GM23248 (cell line): ENCODE results near the gene SNRNP27. TPM values are rescaled to one million over a fixed set of nuclear protein-coding genes. Genes with fewer than 3 reads are reported as not detected.
A peak's percentile ranks its signal among the peaks of the same experiment; 100 is the strongest.

Experiments used
- DNase-seq: peaks from one replicate; pipeline ENCODE4 v3.0.0-alpha.2; 2015
- H2AFZ ChIP-seq: fragments of 200-600 bp; sonication (generic); 2 replicates; pipeline ENCODE4 v1.6.1; 2016; ENCODE audit warnings: antibody characterized with exemption
- H3F3A ChIP-seq: fragments of 200-600 bp; sonication (generic); 2 replicates; pipeline ENCODE4 v1.6.1; 2016; ENCODE audit warnings: mild to moderate bottlenecking, antibody characterized with exemption, mixed run types; ENCODE audit not compliant: insufficient read depth
- H3K27ac ChIP-seq: fragments of 200-600 bp; sonication (generic); 2 replicates; pipeline ENCODE4 v1.5.1; 2016; ENCODE audit warnings: mild to moderate bottlenecking
- H3K27me3 ChIP-seq: fragments of 200-600 bp; sonication (generic); replicated peaks from 2 replicates; pipeline ENCODE4 v1.6.1; 2016; ENCODE audit warnings: mild to moderate bottlenecking; ENCODE audit not compliant: insufficient read depth
- H3K36me3 ChIP-seq: fragments of 200-600 bp; sonication (generic); 2 replicates; pipeline ENCODE4 v1.6.1; 2016; ENCODE audit warnings: low read depth, mild to moderate bottlenecking
- H3K4me1 ChIP-seq: fragments of 200-600 bp; sonication (generic); 2 replicates; pipeline ENCODE4 v1.6.1; 2016; ENCODE audit warnings: mild to moderate bottlenecking; ENCODE audit not compliant: insufficient read depth
- H3K4me2 ChIP-seq: fragments of 200-600 bp; sonication (generic); one replicate; pipeline ENCODE4 v1.6.1; 2016; ENCODE audit warnings: mild to moderate bottlenecking; ENCODE audit not compliant: unreplicated experiment
- H3K4me3 ChIP-seq: fragments of 200-600 bp; sonication (generic); 2 replicates; pipeline ENCODE4 v1.5.1; 2016; ENCODE audit warnings: mild to moderate bottlenecking
- H3K79me2 ChIP-seq: fragments of 200-600 bp; sonication (generic); 2 replicates; pipeline ENCODE4 v1.6.1; 2016; ENCODE audit warnings: mild to moderate bottlenecking; ENCODE audit not compliant: insufficient read depth
- H3K9ac ChIP-seq: fragments of 200-600 bp; sonication (generic); 2 replicates; pipeline ENCODE4 v1.6.1; 2016; ENCODE audit warnings: mild to moderate bottlenecking
- H3K9me2 ChIP-seq: fragments of 200-600 bp; sonication (generic); 2 replicates; pipeline ENCODE4 v1.6.1; 2016; ENCODE audit warnings: mixed run types, mild to moderate bottlenecking, moderate library complexity; ENCODE audit not compliant: insufficient read depth
- H3K9me3 ChIP-seq: fragments of 200-600 bp; sonication (generic); one replicate; pipeline ENCODE4 v1.6.1; 2017; ENCODE audit warnings: low read depth
- H4K20me1 ChIP-seq: fragments of 200-600 bp; sonication (generic); 2 replicates; pipeline ENCODE4 v1.6.0; 2016; ENCODE audit not compliant: insufficient read depth
- EZH2 ChIP-seq: fragments of 200-600 bp; sonication (generic); IDR thresholded peaks from 2 replicates; pipeline ENCODE4 v1.6.1; 2018; ENCODE audit warnings: antibody characterized with exemption, mild to moderate bottlenecking; ENCODE audit not compliant: insufficient read depth, poor library complexity, severe bottlenecking
- EZH2phosphoT487 ChIP-seq: fragments of 200-600 bp; sonication (generic); IDR thresholded peaks from 2 replicates; pipeline ENCODE4 v1.6.1; 2018; ENCODE audit warnings: antibody characterized with exemption, moderate library complexity, mild to moderate bottlenecking, low read depth; ENCODE audit not compliant: insufficient read depth
- WGBS, 2 experiments: methylation state at CpG; one replicate each; pipeline ENCODE4 v1.1.6; 2015 to 2017; ENCODE audit warnings: low lambda C conversion rate in 2 of 2, low coverage in 1 of 2; ENCODE audit errors: missing lambda C conversion rate in 2 of 2; 5-methylcytosine and 5-hydroxymethylcytosine counted together
- in situ Hi-C: fragments of 300-500 bp; cut with MboI; formaldehyde crosslinking; loops from 2 replicates; pipeline ENCODE4 v1.15.0; 2020
- polyA plus RNA-seq: library from polyadenylated mRNA; unstranded; fragments of >200 nt; fragmentation: Nextera tagmentation; extraction: Ambion mirVana; gene quantifications from 2 replicates; pipeline ENCODE4 v1.2.1, GENCODE V29; 2016
- total RNA-seq: library from RNA; depleted of rRNA; stranded (reverse); fragments of >200 nt; shearing (Covaris generic); gene quantifications from 2 replicates; pipeline ENCODE4 v1.2.3, GENCODE V29; 2014

SNRNP27 gene
- total and polyA plus RNA-seq, 2 experiments from 2014 or later: 46.8 to 85.9 TPM

DNA sequence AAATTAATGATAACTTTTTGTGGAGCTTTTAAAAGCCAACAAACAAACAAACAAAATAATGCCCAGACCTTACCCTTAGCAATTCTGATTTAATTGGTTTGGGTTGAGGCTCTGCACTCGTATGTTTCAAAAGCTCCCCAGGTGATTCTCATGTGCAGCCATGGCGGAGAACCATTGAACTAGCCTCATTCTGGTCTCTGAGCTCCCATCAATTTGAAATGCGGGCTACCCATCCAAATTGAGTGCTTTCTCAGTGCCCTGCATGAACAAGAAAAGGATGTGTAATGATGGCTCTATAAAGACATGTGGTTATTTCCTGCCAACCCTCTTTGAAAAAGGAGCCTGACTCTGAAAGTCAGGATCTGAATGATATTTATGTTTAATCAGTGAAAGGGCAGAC, 29.4 kb downstream of the SNRNP27 start:
- no peaks in the 10 kb centered on the region for H4K20me1 ChIP-seq
- peaks cover 17% of the 10 kb centered on the region for H3K79me2 ChIP-seq
- no peak overlapping the region for H3K9ac ChIP-seq
- peaks cover 5% of the 10 kb centered on the region for H3F3A ChIP-seq
- no peak for TF ChIP-seq EZH2phosphoT487
- no peak for TF ChIP-seq EZH2
- 87 to 88% methylated on average over 3 of the region's 3 CpGs for WGBS, 2 experiments
- H3K9me3 ChIP-seq: no peaks in the 10 kb centered on the region
- H2AFZ ChIP-seq: no peak overlapping the region
- H3K4me3 ChIP-seq: no peak overlapping the region
- H3K9me2 ChIP-seq: no peaks in the 10 kb centered on the region
- no peak overlapping the region for H3K4me2 ChIP-seq
- H3K4me1 ChIP-seq: peaks cover 4% of the 10 kb centered on the region
- no peaks in the 10 kb centered on the region for H3K27me3 ChIP-seq
- DNase-seq: no peak
- H3K27ac ChIP-seq: no peak overlapping the region
- peaks cover 27% of the 10 kb centered on the region for H3K36me3 ChIP-seq
- in situ Hi-C loops: loop anchor here (25.0 kb wide), 1 partner anchor 339 kb away; the partner anchor contains the start of gene PCYOX1

DNA sequence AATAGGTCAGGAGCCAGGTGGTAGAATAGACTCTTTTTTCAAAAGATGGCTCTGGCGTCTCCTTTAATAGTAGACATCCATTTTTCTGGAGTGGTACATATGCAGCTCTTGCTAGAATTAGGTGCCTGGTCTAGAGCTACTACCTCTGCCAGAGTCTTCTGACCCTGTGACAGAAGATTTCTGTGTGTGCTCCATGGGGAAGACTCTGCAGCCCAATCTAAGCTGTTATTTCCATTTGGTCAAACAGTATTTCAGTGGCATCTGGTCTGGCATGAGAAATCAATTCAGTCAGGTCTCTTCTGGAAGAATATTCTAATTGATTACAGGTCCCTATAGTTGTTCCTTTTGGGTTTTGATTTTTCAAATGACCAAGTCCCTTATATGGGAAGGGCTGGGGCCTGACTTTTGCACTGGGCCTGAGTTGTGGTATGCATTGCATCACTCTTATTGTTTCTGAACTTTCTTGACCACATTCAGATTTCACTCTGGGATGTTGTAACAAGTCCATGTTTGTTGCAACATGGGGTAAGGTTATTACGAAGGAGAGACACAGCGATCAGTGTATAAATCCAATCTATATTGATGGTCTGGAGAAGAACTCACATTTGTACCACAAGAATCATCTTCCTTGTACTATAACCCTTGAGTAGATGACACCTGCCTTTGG, 33.2 kb downstream of the SNRNP27 start:
- 72 to 80% methylated on average over 3 of the region's 3 CpGs for WGBS, 2 experiments
- DNase-seq: peak; percentile 32

DNA sequence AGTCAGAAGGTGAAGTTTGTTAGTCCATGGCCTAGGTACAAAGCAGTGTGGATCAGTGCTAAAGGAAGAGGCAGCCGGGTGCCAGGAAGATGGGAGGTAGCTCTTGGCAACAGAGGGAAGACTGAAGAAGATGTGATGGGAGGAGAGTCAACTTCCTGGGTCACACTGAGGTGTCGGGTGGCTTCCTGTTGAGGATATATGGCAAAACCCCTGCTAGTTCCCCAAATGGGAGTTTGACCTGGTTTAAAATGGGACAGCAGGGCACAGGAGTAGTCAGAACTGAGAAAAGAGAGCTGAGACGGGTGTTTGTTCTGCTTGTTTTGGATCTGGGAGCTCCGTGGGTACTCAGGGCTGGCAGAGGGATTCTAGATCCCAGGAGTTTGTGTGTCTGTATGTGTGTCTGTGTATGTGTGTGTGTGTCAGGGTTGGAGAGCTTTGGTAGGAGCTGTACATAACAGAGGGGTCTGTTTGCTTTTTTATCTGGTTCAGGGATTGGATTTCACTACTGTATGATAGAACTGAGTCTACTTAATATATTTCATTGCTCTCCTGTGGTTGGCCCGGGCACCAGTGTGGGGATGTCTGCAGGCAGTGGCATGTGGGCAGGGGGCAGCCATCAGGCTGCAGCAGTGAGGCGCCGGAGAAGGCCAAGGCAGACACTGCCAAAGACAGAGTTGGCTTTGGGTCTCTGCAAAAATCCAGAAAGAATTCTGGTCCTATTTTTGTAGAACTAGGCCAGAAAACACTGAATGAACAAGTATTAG, 38.3 kb downstream of the SNRNP27 start:
- peaks cover 36% of the 10 kb centered on the region for H3K4me1 ChIP-seq
- peak overlapping the region; percentile 43 for H3K27ac ChIP-seq
- no peaks in the 10 kb centered on the region for H3K9me2 ChIP-seq
- H4K20me1 ChIP-seq: no peaks in the 10 kb centered on the region
- peaks cover 5% of the 10 kb centered on the region; the same call in 1 of the 2 replicates for H3K79me2 ChIP-seq
- in situ Hi-C loops: no loop called here
- no peaks in the 10 kb centered on the region for H3K9me3 ChIP-seq
- 57 to 60% methylated on average over 7 of the region's 7 CpGs for WGBS, 2 experiments
- H3K4me3 ChIP-seq: no peak overlapping the region
- peaks cover 42% of the 10 kb centered on the region for H3F3A ChIP-seq
- H2AFZ ChIP-seq: peak overlapping the region; percentile 54
- no peaks in the 10 kb centered on the region for H3K27me3 ChIP-seq
- 0 out of 2 replicates have a peak overlapping the region, but pooled peaks have one; percentile 21 for H3K9ac ChIP-seq
- DNase-seq: no peak
- no peak for TF ChIP-seq EZH2phosphoT487
- no peak for TF ChIP-seq EZH2
- H3K36me3 ChIP-seq: peaks cover 27% of the 10 kb centered on the region
- H3K4me2 ChIP-seq: no peak overlapping the region

More for the DNA sequence above, 33.2 kb downstream of the SNRNP27 start:
- no peak overlapping the region for H3K9ac ChIP-seq
- H3K4me1 ChIP-seq: peaks cover 6% of the 10 kb centered on the region
- no peaks in the 10 kb centered on the region for H3K9me2 ChIP-seq
- peaks cover 5% of the 10 kb centered on the region; the same call in 1 of the 2 replicates for H3K79me2 ChIP-seq
- TF ChIP-seq EZH2phosphoT487: no peak
- no peak for TF ChIP-seq EZH2
- no peak overlapping the region for H3K4me2 ChIP-seq
- H3K27me3 ChIP-seq: no peaks in the 10 kb centered on the region
- no peak overlapping the region for H3K4me3 ChIP-seq
- no peaks in the 10 kb centered on the region for H3K9me3 ChIP-seq
- no peaks in the 10 kb centered on the region for H4K20me1 ChIP-seq
- no peak overlapping the region for H2AFZ ChIP-seq
- H3K36me3 ChIP-seq: peaks cover 21% of the 10 kb centered on the region
- peaks cover 10% of the 10 kb centered on the region; the same call in 1 of the 2 replicates for H3F3A ChIP-seq
- in situ Hi-C loops: no loop called here
- H3K27ac ChIP-seq: no peak overlapping the region

DNA sequence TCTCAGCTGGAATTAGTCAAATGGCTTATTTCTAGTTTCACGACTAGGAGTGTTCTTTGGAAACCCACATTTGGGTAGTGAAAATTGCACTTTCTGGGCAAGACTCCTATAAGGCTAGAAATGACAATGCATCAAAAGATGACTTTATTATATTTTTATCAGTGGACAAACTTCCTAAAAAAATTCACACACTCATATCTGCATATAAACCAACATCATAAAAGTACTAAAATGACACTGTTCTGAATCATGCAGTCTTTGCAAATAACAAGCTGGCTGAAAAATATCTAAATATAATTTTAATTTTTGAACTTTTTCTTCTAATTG, 38.8 kb downstream of the SNRNP27 start:
- in situ Hi-C loops: no loop called here
- H2AFZ ChIP-seq: peak overlapping the region; percentile 54; the same call in 1 of the 2 replicates
- no peaks in the 10 kb centered on the region for H3K9me3 ChIP-seq
- no peak overlapping the region for H3K4me3 ChIP-seq
- H3K9me2 ChIP-seq: no peaks in the 10 kb centered on the region
- no peaks in the 10 kb centered on the region for H3K27me3 ChIP-seq
- H4K20me1 ChIP-seq: no peaks in the 10 kb centered on the region
- peaks cover 42% of the 10 kb centered on the region for H3F3A ChIP-seq
- peak; percentile 34 for DNase-seq
- peaks cover 36% of the 10 kb centered on the region for H3K4me1 ChIP-seq
- peaks cover 27% of the 10 kb centered on the region for H3K36me3 ChIP-seq
- WGBS, 2 experiments: 14 to 33% methylated on average over 1 of the region's 1 CpG
- TF ChIP-seq EZH2: no peak
- no peak for TF ChIP-seq EZH2phosphoT487
- H3K79me2 ChIP-seq: peaks cover 5% of the 10 kb centered on the region; the same call in 1 of the 2 replicates
- H3K27ac ChIP-seq: peak overlapping the region; percentile 43
- H3K9ac ChIP-seq: 0 out of 2 replicates have a peak overlapping the region, but pooled peaks have one; percentile 21
- no peak overlapping the region for H3K4me2 ChIP-seq
